Progenitor cell of endocrine pancreas (in vitro differentiated cells): ENCODE measurements around the gene POPDC3. TPM values are rescaled to one million over a fixed set of nuclear protein-coding genes. Genes with fewer than 3 reads are reported as not detected.

Experiments
- DNase-seq: peaks from one replicate; pipeline ENCODE4 v3.0.0; 2021; ENCODE audit warnings: low spot score; ENCODE audit not compliant: unreplicated experiment
- H3K27ac Mint-ChIP-seq: 2 replicates; pipeline ENCODE4 v1.8.0; 2021; ENCODE audit warnings: mild to moderate bottlenecking, moderate library complexity, mixed read lengths
- H3K27me3 Mint-ChIP-seq: 2 replicates; pipeline ENCODE4 v1.8.0; 2021; ENCODE audit warnings: mixed read lengths
- H3K36me3 Mint-ChIP-seq: 2 replicates; pipeline ENCODE4 v1.8.0; 2022; ENCODE audit warnings: mixed read lengths; ENCODE audit not compliant: insufficient read depth
- H3K4me1 Mint-ChIP-seq: 2 replicates; pipeline ENCODE4 v1.8.0; 2021; ENCODE audit warnings: low read depth, mixed read lengths
- H3K4me3 Mint-ChIP-seq: 2 replicates; pipeline ENCODE4 v1.8.0; 2021; ENCODE audit warnings: low read depth, mild to moderate bottlenecking, moderate library complexity, mixed read lengths
- H3K9me3 Mint-ChIP-seq: 2 replicates; pipeline ENCODE4 v1.8.0; 2021; ENCODE audit warnings: low read depth, mixed read lengths
- CTCF ChIP-seq: fragments of 200-600 bp; sonication (generic); IDR thresholded peaks from one replicate; pipeline ENCODE4 v1.5.0; 2021; ENCODE audit warnings: antibody characterized with exemption, mild to moderate bottlenecking; ENCODE audit not compliant: unreplicated experiment
- total RNA-seq: library from RNA; stranded (reverse); gene quantifications from 2 replicates; pipeline ENCODE4 v1.2.1, GENCODE V29; 2021

Gene POPDC3
- total RNA-seq, 1 donor from 2014 or later = 1.3 TPM

- no peak overlapping the region for H3K27ac Mint-ChIP-seq
- no peaks in the 10 kb centered on the region for H3K4me1 Mint-ChIP-seq
- TF ChIP-seq CTCF = no peak
- no peaks in the 10 kb centered on the region for H3K36me3 Mint-ChIP-seq
- H3K9me3 Mint-ChIP-seq = no peaks in the 10 kb centered on the region
- DNase-seq = no peak
- no peaks in the 10 kb centered on the region for H3K27me3 Mint-ChIP-seq
- no peak overlapping the region for H3K4me3 Mint-ChIP-seq
Measured at GRCh38 chr6:105189026-105189820, 9.4 kb upstream of the POPDC3 start.

- H3K27me3 Mint-ChIP-seq = no peaks in the 10 kb centered on the region
- H3K9me3 Mint-ChIP-seq = no peaks in the 10 kb centered on the region
- no peak overlapping the region for H3K27ac Mint-ChIP-seq
- no peak overlapping the region for H3K4me3 Mint-ChIP-seq
- no peaks in the 10 kb centered on the region for H3K36me3 Mint-ChIP-seq
- H3K4me1 Mint-ChIP-seq = no peaks in the 10 kb centered on the region
- no peak for TF ChIP-seq CTCF
- no peak for DNase-seq
Measured at GRCh38 chr6:105188251-105188650, 8.4 kb upstream of the POPDC3 start.

- no peak overlapping the region for H3K27ac Mint-ChIP-seq
- no peaks in the 10 kb centered on the region for H3K36me3 Mint-ChIP-seq
- H3K27me3 Mint-ChIP-seq = no peaks in the 10 kb centered on the region
- peaks cover 11% of the 10 kb centered on the region for H3K4me1 Mint-ChIP-seq
- no peak for TF ChIP-seq CTCF
- DNase-seq = no peak
- H3K4me3 Mint-ChIP-seq = no peak overlapping the region
- H3K9me3 Mint-ChIP-seq = no peaks in the 10 kb centered on the region
Measured at GRCh38 chr6:105186576-105186975, 6.8 kb upstream of the POPDC3 start.

GRCh38 chr6:105184921-105185320 lies 5.1 kb upstream of the POPDC3 start:
- Mint-ChIP-seq H3K36me3 (no peaks in the 10 kb centered on the region), H3K4me3 (no peak overlapping the region), H3K27ac (no peak overlapping the region), H3K27me3 (peaks cover 5% of the 10 kb centered on the region), H3K9me3 (no peaks in the 10 kb centered on the region), H3K4me1 (peaks cover 16% of the 10 kb centered on the region)
- DNase-seq = no peak
- no peak for TF ChIP-seq CTCF

- Mint-ChIP-seq H3K4me3 (no peak overlapping the region), H3K27me3 (peaks cover 26% of the 10 kb centered on the region), H3K36me3 (no peaks in the 10 kb centered on the region), H3K27ac (no peak overlapping the region), H3K4me1 (peaks cover 16% of the 10 kb centered on the region), H3K9me3 (no peaks in the 10 kb centered on the region)
- TF ChIP-seq CTCF = no peak
- DNase-seq = no peak
Measured at GRCh38 chr6:105181981-105182515, 2.2 kb upstream of the POPDC3 start.
